HG02759 (cell line): ENCODE data around the gene NFIC.
A peak's percentile ranks its signal among the peaks of the same experiment; 100 is the strongest.

Experiments
- ATAC-seq: cut with Tn5 transposase; IDR thresholded peaks from one replicate; pipeline ENCODE4 v1.9.1; 2021; ENCODE audit warnings: mild to moderate bottlenecking, moderate library complexity; ENCODE audit not compliant: unreplicated experiment

Gene NFIC

GRCh38 chr19:3358689-3359014 is 7.7 kb upstream of the NFIC start:
- ATAC-seq = no peak

GRCh38 chr19:3359015-3359918 is 7.1 kb upstream of the NFIC start:
- ATAC-seq = peak; percentile 63

GRCh38 chr19:3359919-3360420 is 6.4 kb upstream of the NFIC start:
- ATAC-seq = peak; percentile 28

- peak; percentile 33 for ATAC-seq
Observed at GRCh38 chr19:3360421-3361383, 5.7 kb upstream of the NFIC start.

GRCh38 chr19:3361384-3362216 is 4.8 kb upstream of the NFIC start:
- ATAC-seq = no peak

GRCh38 chr19:3362217-3362906 is 4.0 kb upstream of the NFIC start:
- ATAC-seq = no peak

GRCh38 chr19:3363841-3364500 is 2.4 kb upstream of the NFIC start:
- no peak for ATAC-seq

GRCh38 chr19:3364501-3364858 is 1.9 kb upstream of the NFIC start:
- ATAC-seq = no peak

- no peak for ATAC-seq
Observed at GRCh38 chr19:3365093-3365835, 1.1 kb upstream of the NFIC start.

- no peak for ATAC-seq
Observed at GRCh38 chr19:3366753-3367627, 607 bp downstream of the NFIC start.

GRCh38 chr19:3367628-3368440 is 1.5 kb downstream of the NFIC start:
- no peak for ATAC-seq

GRCh38 chr19:3368441-3368795 is 2.0 kb downstream of the NFIC start:
- no peak for ATAC-seq

- ATAC-seq = no peak
Observed at GRCh38 chr19:3368848-3369336, 2.5 kb downstream of the NFIC start.

GRCh38 chr19:3369337-3370213 is 3.2 kb downstream of the NFIC start:
- ATAC-seq = no peak

- ATAC-seq = no peak
Observed at GRCh38 chr19:3370214-3370720, 3.9 kb downstream of the NFIC start.
